K562 (cell line): ENCODE measurements around the gene XIRP1. TPM values are rescaled to one million over a fixed set of nuclear protein-coding genes. Genes with fewer than 3 reads are reported as not detected.

ENCODE experiments used
- ARNT ChIP-seq, 2 experiments: fragments of 450-650 bp; IDR thresholded peaks; 2 replicates each; pipeline ENCODE4 v1.6.1; 2016; ENCODE audit warnings: mild to moderate bottlenecking in 1 of 2
- DMBX1 ChIP-seq: fragments of 250-450 bp; sonication (Bioruptor Pico); IDR thresholded peaks from 2 replicates; pipeline ENCODE4 v1.8.0; 2022; ENCODE audit warnings: inconsistent platforms, mild to moderate bottlenecking, moderate library complexity, borderline replicate concordance
- GTF2F1 ChIP-seq: IDR thresholded peaks from 2 replicates; pipeline ENCODE4 v1.6.1; 2011; ENCODE audit warnings: low read depth, low read length, improper control_type of control experiment
- MCM3 ChIP-seq: fragments of 450-650 bp; IDR thresholded peaks from 2 replicates; pipeline ENCODE4 v1.6.1; 2016
- NFATC3 ChIP-seq: fragments of 450-650 bp; IDR thresholded peaks from 2 replicates; pipeline ENCODE4 v1.6.1; 2017; ENCODE audit warnings: mild to moderate bottlenecking
- NR4A1 ChIP-seq, 2 experiments: fragments of 250-450 bp in 1 of 2; fragments of 450-650 bp in 1 of 2; sonication (Bioruptor Pico) in 1 of 2; IDR thresholded peaks; 2 replicates each; pipeline versions ENCODE4 v1.4.0 to v1.6.1; 2016 to 2020; ENCODE audit warnings: mild to moderate bottlenecking in 2 of 2, missing compliant biosample characterization in 1 of 2, missing genetic modification characterization in 1 of 2, moderate library complexity in 1 of 2
- STAT5A ChIP-seq: IDR thresholded peaks from 2 replicates; pipeline ENCODE4 v1.6.1; 2012; ENCODE audit warnings: low read length, inconsistent platforms, borderline replicate concordance
- TAF15 ChIP-seq: fragments of 200-400 bp; formaldehyde crosslinking; IDR thresholded peaks from 2 replicates; pipeline ENCODE4 v1.6.1; 2017; ENCODE audit warnings: mild to moderate bottlenecking, low read depth, low read length, moderate library complexity
- ZBTB7A ChIP-seq: IDR thresholded peaks from 2 replicates; pipeline ENCODE4 v1.6.1; 2011; ENCODE audit warnings: low read depth, mild to moderate bottlenecking, low read length, moderate library complexity, borderline replicate concordance; ENCODE audit not compliant: control insufficient read depth
- ZNF121 ChIP-seq: sonication (generic); formaldehyde crosslinking; conservative IDR thresholded peaks from 2 replicates; pipeline ENCODE4 v1.8.0; 2022; ENCODE audit warnings: missing genetic modification reagents
- polyA plus RNA-seq, 8 experiments: library from polyadenylated mRNA; depleted of rRNA in 4 of 8; stranded (reverse) in 5 of 8; unstranded in 3 of 8; fragments of >200 nt; fragmentation: Nextera tagmentation in 2 of 8; fragmentation: Illumina TruSeq in 1 of 8; extraction: Ambion mirVana in 2 of 8; extraction: Trizol in 1 of 8; gene quantifications; 2 replicates each; pipeline versions ENCODE4 v1.2.1 to v1.2.3, GENCODE V29; 2011 to 2014; ENCODE audit warnings: inconsistent platforms in 1 of 8, missing spikeins in 1 of 8
- total RNA-seq, 7 experiments: library from RNA; depleted of rRNA in 6 of 7; stranded (reverse); fragments of >200 nt in 6 of 7; fragmentation: Illumina TruSeq in 2 of 7; extraction: Trizol in 2 of 7; gene quantifications; 2 replicates each; pipeline versions ENCODE4 v1.2.1 to v1.2.3, GENCODE V29; 2011 to 2021; ENCODE audit warnings: low replicate concordance in 1 of 7
- TF ChIP-seq, protein P1 (sequence below), 2 experiments: IDR thresholded peaks; 2 replicates each; pipeline ENCODE4 v1.6.1; 2012; ENCODE audit warnings: improper control_type of control experiment in 2 of 2, low read depth in 2 of 2, low read length in 2 of 2, borderline replicate concordance in 1 of 2
- TF ChIP-seq, protein P2 (sequence below), 2 experiments: fragments of 450-650 bp; conservative IDR thresholded peaks; 2 replicates each; pipeline ENCODE4 v1.6.1; 2017; ENCODE audit warnings: mild to moderate bottlenecking in 2 of 2, moderate library complexity in 2 of 2
- TF ChIP-seq, protein P3 (sequence below): fragments of 250-450 bp; sonication (Bioruptor Pico); IDR thresholded peaks from 2 replicates; pipeline ENCODE4 v1.4.0; 2020; ENCODE audit warnings: mild to moderate bottlenecking, moderate library complexity
- TF ChIP-seq, protein P4 (sequence below), 2 experiments: IDR thresholded peaks; 2 replicates each; pipeline ENCODE4 v1.6.1; 2011; ENCODE audit warnings: borderline replicate concordance in 1 of 2, control low read depth in 1 of 2, low read depth in 1 of 2, low read length in 1 of 2, mild to moderate bottlenecking in 1 of 2, mixed read lengths in 1 of 2, moderate library complexity in 1 of 2; ENCODE audit not compliant: insufficient read depth in 1 of 2, insufficient read length in 1 of 2, poor library complexity in 1 of 2, severe bottlenecking in 1 of 2; ENCODE audit errors: extremely low read depth in 1 of 2

Gene XIRP1
- total and polyA plus RNA-seq, 9 of the 15 experiments (the other 6 are each of a cell fraction or from before 2014, with no cell fraction given) = 0.03 to 0.27 (median 0.08) TPM; not detected in 3

DNA sequence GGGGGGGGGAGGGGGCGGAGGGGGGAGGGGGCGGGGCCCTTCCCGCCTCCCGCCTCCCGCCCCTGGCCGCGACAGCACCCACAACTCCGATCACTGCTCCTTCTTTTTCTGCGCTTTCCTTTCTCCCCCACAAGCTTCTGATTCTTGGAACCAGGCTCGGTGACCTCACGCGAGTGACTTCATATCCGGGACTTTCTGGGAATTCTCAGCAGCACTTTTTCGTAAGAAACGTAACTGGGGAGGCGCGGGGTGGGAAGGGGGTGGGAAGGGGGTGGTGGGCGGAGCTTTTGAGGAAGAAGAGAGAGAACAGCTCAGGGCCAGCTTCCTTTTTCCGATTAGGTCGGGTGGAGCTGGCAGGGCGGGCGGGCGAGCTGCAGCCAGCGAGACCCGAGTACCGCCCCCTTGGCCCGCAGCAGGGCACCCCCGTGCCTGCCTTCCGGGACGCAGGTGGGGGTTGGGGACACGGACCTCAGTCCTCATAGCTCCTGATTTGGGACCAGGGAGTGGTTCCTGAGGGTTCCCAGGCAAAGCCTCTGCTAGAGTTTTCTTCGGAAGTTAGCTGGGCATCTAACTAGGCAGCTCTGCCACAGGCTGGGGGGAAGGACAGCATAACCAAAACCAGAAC lies 14.6 kb downstream of the XIRP1 start (continued):
- no peak for TF ChIP-seq TAF15
- TF ChIP-seq MCM3 = no peak
- TF ChIP-seq GTF2F1 = 0 out of 2 replicates have a peak, but pooled peaks have one; percentile 48
- TF ChIP-seq NFATC3 = no peak
- TF ChIP-seq ZNF121 (CRISPR knock-in tag) = no peak
- TF ChIP-seq STAT5A = peak; percentile 73
- TF ChIP-seq, protein P1, sequence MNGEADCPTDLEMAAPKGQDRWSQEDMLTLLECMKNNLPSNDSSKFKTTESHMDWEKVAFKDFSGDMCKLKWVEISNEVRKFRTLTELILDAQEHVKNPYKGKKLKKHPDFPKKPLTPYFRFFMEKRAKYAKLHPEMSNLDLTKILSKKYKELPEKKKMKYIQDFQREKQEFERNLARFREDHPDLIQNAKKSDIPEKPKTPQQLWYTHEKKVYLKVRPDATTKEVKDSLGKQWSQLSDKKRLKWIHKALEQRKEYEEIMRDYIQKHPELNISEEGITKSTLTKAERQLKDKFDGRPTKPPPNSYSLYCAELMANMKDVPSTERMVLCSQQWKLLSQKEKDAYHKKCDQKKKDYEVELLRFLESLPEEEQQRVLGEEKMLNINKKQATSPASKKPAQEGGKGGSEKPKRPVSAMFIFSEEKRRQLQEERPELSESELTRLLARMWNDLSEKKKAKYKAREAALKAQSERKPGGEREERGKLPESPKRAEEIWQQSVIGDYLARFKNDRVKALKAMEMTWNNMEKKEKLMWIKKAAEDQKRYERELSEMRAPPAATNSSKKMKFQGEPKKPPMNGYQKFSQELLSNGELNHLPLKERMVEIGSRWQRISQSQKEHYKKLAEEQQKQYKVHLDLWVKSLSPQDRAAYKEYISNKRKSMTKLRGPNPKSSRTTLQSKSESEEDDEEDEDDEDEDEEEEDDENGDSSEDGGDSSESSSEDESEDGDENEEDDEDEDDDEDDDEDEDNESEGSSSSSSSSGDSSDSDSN (IDR thresholded peaks at IDR 0.05; ENCODE audit: borderline replicate concordance in 1 of 2, low read depth in 2 of 2, low read length in 2 of 2) = 0 out of 4 replicates have a peak, but pooled peaks of 1 of the 2 experiments have one; percentile 14
- TF ChIP-seq, protein P2, sequence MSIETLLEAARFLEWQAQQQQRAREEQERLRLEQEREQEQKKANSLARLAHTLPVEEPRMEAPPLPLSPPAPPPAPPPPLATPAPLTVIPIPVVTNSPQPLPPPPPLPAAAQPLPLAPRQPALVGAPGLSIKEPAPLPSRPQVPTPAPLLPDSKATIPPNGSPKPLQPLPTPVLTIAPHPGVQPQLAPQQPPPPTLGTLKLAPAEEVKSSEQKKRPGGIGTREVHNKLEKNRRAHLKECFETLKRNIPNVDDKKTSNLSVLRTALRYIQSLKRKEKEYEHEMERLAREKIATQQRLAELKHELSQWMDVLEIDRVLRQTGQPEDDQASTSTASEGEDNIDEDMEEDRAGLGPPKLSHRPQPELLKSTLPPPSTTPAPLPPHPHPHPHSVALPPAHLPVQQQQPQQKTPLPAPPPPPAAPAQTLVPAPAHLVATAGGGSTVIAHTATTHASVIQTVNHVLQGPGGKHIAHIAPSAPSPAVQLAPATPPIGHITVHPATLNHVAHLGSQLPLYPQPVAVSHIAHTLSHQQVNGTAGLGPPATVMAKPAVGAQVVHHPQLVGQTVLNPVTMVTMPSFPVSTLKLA (conservative IDR thresholded peaks at IDR 0.05) = peak in 1 of 2 experiments; percentile 20; a peak in 1 of 4 replicates
- TF ChIP-seq DMBX1 (CRISPR knock-in tag) = peak; percentile 53; the same call in 1 of the 2 replicates
- TF ChIP-seq, protein P3, sequence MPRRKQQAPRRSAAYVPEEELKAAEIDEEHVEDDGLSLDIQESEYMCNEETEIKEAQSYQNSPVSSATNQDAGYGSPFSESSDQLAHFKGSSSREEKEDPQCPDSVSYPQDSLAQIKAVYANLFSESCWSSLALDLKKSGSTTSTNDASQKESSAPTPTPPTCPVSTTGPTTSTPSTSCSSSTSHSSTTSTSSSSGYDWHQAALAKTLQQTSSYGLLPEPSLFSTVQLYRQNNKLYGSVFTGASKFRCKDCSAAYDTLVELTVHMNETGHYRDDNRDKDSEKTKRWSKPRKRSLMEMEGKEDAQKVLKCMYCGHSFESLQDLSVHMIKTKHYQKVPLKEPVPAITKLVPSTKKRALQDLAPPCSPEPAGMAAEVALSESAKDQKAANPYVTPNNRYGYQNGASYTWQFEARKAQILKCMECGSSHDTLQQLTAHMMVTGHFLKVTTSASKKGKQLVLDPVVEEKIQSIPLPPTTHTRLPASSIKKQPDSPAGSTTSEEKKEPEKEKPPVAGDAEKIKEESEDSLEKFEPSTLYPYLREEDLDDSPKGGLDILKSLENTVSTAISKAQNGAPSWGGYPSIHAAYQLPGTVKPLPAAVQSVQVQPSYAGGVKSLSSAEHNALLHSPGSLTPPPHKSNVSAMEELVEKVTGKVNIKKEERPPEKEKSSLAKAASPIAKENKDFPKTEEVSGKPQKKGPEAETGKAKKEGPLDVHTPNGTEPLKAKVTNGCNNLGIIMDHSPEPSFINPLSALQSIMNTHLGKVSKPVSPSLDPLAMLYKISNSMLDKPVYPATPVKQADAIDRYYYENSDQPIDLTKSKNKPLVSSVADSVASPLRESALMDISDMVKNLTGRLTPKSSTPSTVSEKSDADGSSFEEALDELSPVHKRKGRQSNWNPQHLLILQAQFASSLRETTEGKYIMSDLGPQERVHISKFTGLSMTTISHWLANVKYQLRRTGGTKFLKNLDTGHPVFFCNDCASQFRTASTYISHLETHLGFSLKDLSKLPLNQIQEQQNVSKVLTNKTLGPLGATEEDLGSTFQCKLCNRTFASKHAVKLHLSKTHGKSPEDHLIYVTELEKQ (CRISPR knock-in tag) = no peak
- TF ChIP-seq ARNT (IDR thresholded peaks at IDR 0.05) = no peak
- TF ChIP-seq, protein P4, sequence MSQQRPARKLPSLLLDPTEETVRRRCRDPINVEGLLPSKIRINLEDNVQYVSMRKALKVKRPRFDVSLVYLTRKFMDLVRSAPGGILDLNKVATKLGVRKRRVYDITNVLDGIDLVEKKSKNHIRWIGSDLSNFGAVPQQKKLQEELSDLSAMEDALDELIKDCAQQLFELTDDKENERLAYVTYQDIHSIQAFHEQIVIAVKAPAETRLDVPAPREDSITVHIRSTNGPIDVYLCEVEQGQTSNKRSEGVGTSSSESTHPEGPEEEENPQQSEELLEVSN (IDR thresholded peaks at IDR 0.05; ENCODE audit: borderline replicate concordance in 1 of 2, extremely low read depth in 1 of 2, insufficient read depth in 1 of 2, insufficient read length in 1 of 2, low read depth in 1 of 2, low read length in 1 of 2, poor library complexity in 1 of 2, severe bottlenecking in 1 of 2) = peak in 1 of 2 experiments; percentile 3
- TF ChIP-seq ZBTB7A = peak; percentile 57; the same call in 1 of the 2 replicates
- 0 out of 2 replicates have a peak, but pooled peaks have one; percentile 29 for TF ChIP-seq NR4A1 (CRISPR knock-in tag; IDR thresholded peaks at IDR 0.05)
- no peak for TF ChIP-seq NR4A1 (tag; IDR thresholded peaks at IDR 0.05)
